Right ventricle myocardium superior (tissue), 1 donor: ENCODE results near the gene ANP32E. TPM values are rescaled to one million over a fixed set of nuclear protein-coding genes. Genes with fewer than 3 reads are reported as not detected.

ENCODE experiments used
- ATAC-seq: fragments of 200-7000 bp; cut with Tn5 transposase; one replicate; pipeline ENCODE4 v1.9.1; 2020; ENCODE audit warnings: mild to moderate bottlenecking; ENCODE audit not compliant: poor library complexity
- DNase-seq: peaks from one replicate; pipeline ENCODE4 v3.0.0-alpha.2; 2020
- intact Hi-C: fragments of 100-400 bp; cut with DNase I; formaldehyde crosslinking; loops from one replicate; pipeline ENCODE4 v1.11.2; 2022
- long read RNA-seq: library from polyadenylated mRNA; unstranded; transcript quantifications from one replicate; pipeline ENCODE4 v2.0.0, GENCODE V29; 2021
- total RNA-seq: library from RNA; stranded (reverse); fragmentation: NEBNext Ultra II Directional; extraction: Animal tissue kit (Norgen Biotek cat#: 25700); gene quantifications from one replicate; pipeline ENCODE4 v1.2.1, GENCODE V29; 2021
- donor health status: DM: no; HTN: yes; CAD: no; lungs with severe emphysema.

The ANP32E gene
- total RNA-seq = 24.9 TPM
- long read RNA-seq, transcript ANP32E-208 (7 exons, 3,451 nt) = major isoform, 36 of 44 reads
- long read RNA-seq, partial matches to known transcripts = 1 of 44 reads
- long read RNA-seq, other reads (novel, unspliced or antisense) = 6 of 44 reads

DNA sequence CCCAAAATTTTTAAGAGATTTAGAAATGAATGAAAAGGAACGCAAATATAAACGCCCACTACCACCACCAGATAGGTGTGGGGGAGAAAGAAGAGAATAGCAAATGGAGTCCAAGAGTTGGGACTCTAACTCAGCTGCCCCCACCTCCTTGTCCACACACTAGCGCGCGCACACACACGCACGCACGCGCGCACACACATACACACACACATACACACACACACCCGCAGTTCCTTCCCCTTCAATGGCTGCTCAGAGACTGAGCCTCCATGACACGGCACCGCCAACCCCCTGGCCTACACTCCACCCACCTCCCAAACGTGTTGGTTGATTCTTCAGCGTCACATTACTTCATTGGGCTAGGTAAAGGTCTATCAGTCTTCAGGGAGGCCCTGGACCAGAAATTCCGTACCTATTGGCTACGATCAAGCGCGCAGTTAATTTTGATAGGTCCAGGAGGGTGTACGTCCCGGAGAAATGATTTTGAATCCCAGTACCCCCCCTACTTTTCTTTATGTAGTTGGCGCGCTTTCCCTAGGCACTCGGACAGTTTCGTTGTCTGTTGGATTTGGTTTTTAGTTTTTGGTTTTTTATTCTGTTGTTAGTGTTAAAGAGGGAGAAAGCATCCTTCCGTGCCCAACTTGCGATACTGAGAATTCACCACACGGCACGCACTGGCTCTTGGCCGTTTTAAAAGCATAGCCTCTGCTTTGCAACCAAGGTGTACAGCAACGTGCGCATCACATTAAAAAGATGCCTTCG, at the start of gene ANP32E:
Gene ANP32E, minus strand, starts transcription at position 261 of the 762 bp plus-strand sequence. CDS start 326 bp downstream, outside the sequence.
- ATAC-seq (peak; percentile 95), DNase-seq (peak; percentile 96)
- intact Hi-C loops = loop anchor here (10.0 kb wide), 1 partner anchor 81 kb away; no protein-coding TSS in a partner anchor

DNA sequence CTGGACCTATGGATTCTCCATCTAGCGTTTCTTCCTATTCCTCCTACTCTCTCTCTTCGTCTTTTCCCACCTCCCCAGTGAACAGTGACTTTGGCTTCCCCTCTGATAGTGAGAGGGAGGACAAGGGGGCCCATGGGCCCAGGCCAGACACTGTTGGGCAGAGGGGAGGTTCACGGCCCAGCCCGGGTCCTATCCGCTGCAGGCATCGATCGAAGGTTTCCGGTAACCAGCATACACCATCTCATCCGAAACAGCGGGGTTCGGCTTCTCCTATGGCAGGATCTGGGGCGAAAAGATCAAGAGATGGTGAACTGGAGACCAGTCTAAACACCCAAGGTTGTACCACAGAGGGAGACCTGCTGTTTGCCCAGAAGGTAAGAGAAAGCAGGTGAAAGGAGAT, 47.3 kb upstream of the ANP32E start:
- no peak for ATAC-seq
- intact Hi-C loops = no loop called here
- DNase-seq = no peak

DNA sequence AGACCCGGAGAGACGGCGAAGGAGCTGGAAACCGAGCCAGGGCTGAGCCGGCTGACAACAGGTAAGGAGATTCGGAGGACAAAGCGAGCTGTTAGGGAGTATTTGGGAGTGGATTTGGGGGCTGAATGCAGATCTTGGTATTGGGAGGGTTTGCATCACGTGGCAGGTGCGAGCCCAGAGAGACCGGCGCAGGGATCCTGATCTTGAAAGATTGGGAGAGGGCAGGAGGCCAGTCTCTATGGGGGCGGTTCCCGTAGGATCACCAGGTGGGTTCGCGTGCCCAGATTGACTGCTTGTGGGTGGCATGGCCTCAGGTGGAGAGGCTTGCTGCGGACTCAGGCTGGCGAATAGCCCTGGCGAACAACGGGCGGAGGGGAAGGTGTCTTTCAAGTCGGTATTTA, 46.6 kb upstream of the ANP32E start:
- DNase-seq (no peak), ATAC-seq (peak; percentile 17)
- intact Hi-C loops = no loop called here

GRCh38 chr1:150281758-150282557, 46.0 kb upstream of the ANP32E start, which contains the start of gene CIART:
TSS of gene CIART (plus strand) at chr1:150282554. CDS start at chr1:150283268, 714 bp downstream.
- intact Hi-C loops = no loop called here
- DNase-seq (peak; percentile 94), ATAC-seq (peak; percentile 95)

DNA sequence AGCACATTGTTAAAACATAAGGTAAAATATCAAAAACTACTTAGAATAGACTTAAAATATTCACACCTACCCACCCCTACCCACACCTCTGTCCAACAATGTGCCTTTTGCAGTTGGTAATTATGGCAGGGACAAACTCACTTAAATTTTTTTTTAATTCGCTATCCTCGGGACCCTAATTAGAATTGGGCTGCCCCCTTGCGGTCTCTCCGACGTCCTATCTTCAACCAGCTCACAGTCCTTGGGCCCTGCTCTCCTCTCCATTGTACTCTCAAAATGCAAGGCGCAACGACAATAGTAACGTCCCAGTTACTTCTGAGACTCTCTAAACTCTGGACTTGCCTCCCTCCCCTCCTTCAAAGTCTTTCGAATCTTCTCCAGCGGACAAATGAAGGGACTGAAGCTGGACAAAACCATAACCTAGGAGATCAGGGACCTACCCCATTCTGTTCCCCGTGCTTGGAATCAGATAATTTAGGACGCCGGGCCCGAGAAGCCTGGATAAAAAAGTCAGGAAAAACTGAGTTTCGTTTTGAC, 45.4 kb upstream of the ANP32E start:
- DNase-seq (peak; percentile 85), ATAC-seq (peak; percentile 78)
- intact Hi-C loops = no loop called here

- ATAC-seq (no peak), DNase-seq (no peak)
- intact Hi-C loops = no loop called here
These were observed 44.3 kb upstream of the ANP32E start for GRCh38 chr1:150280138-150280707.

DNA sequence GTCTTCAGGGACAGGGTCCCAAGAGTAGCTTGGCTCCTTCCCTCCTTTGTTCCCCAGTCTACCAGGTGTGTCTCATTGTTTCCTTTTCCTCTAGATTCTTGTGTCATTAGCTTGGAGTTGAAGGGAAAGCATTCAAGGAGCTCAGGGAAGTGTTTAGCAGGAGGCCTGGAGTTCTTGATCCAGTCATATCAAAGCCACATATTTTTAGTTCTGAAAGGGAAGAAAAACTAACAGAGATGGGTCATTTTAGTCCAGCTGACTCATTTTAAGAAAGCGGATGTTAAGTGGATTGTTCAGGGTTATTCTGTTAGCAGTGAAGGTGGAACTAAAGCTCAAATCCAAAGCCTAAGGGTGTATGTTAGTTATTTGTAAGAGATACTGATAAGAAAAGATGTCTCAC, 37.4 kb upstream of the ANP32E start:
- intact Hi-C loops = no loop called here
- ATAC-seq (no peak), DNase-seq (no peak)

DNA sequence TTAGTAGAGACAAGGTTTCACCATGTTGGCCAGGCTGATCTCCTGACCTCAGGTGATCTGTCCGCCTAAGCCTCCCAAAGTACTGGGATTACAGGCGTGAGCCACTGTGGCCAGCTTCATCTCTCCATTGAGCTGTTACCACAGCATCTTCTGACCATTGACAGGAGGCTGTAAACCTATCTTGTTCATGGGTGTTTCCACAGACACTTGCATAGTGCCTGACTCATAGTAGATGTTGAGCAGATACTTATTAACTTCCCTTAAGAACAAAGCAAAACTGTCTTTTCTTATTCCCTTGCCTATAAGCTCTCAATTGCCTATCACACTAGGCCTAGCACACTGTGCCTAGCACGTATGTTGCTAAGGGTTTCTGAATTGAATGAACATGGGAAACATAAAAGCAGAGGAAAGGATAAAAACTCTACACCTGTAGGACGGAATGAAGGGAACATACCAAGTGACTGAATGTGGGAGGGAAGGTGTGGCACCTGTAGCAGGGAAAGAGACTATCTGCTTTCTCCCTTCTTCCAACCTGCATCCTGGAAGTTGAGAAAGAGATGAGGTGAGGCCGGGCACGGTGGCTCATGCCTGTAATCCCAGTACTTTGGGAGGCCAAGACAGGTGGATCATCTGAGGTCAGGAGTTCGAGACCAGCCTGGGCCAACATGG, 35.5 kb upstream of the ANP32E start:
- ATAC-seq = no peak
- no peak for DNase-seq
- intact Hi-C loops = no loop called here

GRCh38 chr1:150269451-150269850, 33.5 kb upstream of the ANP32E start:
- ATAC-seq (no peak), DNase-seq (no peak)
- intact Hi-C loops = no loop called here

- intact Hi-C loops = no loop called here
- ATAC-seq = peak; percentile 98
- DNase-seq = peak; percentile 98
These were observed 32.9 kb upstream of the ANP32E start, which contains the start of gene APH1A for GRCh38 chr1:150268705-150269403. TSS of gene APH1A (minus strand) at chr1:150269016. CDS start at chr1:150268810, 206 bp downstream.

GRCh38 chr1:150268340-150268704, 32.4 kb upstream of the ANP32E start:
- ATAC-seq (peak; percentile 33), DNase-seq (no peak)
- intact Hi-C loops = no loop called here

DNA sequence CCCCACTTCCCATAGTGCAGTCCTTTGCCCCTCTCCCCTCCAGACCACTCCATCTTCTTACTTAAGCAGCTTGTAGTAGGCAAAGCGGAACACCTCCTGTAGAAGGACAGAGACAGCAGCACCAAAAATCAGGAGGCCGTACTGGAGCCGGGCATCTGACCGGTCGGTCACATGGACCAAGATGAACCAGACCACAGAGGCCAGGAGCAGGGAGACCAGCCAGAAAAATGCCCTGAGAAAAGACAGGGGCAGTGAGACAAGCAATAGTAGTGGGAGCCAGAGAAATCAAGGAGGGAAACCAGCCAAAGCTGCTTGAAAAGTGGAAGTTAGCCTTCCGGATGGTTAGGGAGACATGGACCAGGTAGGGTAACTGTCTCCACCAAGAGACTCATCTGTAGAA, 32.0 kb upstream of the ANP32E start:
- intact Hi-C loops = no loop called here
- ATAC-seq (no peak), DNase-seq (no peak)

DNA sequence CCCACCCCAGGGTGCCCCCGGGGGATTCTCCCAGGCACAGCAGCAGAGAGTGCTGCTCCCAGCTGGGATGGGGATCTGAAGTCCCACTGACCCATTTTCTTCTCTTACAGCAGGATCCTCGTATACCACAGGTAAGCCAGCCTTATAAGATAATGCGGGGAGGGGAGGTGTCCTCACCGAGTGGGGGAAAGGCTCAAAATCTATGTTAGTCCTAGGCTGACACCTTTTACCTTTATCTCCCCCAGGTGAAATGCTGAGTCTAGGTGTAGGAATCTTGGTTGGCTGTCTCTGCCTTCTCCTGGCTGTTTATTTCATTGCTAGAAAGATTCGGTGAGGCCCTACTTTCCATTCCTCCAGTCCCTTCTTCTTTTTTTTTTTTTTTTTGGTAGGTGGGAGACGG, 27.6 kb upstream of the ANP32E start:
- intact Hi-C loops = no loop called here
- ATAC-seq = no peak
- no peak for DNase-seq

- ATAC-seq (no peak), DNase-seq (no peak)
- intact Hi-C loops = no loop called here
These were observed 26.7 kb upstream of the ANP32E start for GRCh38 chr1:150262388-150263320.

DNA sequence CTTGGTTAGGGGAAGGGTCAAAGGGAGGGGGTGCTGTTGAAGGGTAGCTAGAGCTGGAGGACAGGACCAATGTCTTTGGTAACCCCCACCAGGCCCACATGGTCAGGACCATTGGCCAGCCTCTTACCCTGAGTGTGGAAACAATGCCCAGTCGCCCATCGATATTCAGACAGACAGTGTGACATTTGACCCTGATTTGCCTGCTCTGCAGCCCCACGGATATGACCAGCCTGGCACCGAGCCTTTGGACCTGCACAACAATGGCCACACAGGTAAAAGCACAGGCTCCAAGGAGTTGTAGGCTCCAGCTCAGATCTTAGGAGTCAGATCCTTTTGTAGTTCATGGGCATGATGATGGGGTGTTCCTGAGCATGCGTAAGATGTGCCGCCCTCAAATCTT, 25.5 kb upstream of the ANP32E start:
- ATAC-seq (no peak), DNase-seq (no peak)
- intact Hi-C loops = no loop called here

DNA sequence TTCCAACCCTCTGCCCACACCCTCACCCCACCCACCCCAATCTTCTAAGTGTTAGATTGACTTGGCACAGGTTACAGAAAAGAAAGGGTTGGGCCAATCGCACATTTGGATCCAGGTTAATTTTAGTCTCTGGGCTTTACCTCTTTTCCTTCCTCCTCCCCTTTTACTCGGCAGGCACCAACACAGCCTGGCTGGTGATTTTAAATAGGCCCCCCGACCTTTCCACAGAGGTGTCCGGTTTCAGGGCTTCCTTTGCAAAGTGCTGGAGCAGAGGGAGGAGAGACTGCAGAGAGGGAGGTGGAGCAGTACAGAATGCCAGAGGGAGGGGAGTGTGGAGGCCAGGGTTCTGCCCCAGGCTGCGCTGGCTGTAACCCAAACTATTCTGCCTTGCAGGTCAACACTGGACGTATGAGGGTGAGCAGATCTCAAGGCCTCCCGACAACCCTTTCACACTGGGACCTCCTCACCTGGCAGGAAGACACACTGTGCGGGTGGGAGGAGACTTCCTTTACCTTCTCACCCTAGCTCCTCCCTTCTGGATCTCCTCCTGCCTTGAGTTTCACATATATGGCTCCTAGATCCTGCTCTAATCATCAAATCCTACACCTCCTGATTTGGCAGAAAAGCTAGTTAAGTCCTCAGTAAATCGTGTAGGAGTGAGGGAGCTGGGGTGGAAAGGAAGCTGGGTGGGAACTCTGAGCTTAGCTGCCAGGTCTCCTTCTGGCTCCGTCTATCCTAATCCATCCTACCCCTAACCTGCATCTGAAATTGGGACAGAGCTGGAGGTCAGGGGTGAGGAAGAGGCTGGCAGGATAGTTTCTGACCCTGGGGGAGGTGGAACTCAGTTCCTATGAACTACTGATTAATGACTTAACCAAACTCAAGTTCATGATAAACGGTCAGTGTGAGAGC, 24.1 kb upstream of the ANP32E start:
- no peak for DNase-seq
- intact Hi-C loops = no loop called here
- peak; percentile 62 for ATAC-seq
